ENCODE measurements around the gene CD300LF.

DNA sequence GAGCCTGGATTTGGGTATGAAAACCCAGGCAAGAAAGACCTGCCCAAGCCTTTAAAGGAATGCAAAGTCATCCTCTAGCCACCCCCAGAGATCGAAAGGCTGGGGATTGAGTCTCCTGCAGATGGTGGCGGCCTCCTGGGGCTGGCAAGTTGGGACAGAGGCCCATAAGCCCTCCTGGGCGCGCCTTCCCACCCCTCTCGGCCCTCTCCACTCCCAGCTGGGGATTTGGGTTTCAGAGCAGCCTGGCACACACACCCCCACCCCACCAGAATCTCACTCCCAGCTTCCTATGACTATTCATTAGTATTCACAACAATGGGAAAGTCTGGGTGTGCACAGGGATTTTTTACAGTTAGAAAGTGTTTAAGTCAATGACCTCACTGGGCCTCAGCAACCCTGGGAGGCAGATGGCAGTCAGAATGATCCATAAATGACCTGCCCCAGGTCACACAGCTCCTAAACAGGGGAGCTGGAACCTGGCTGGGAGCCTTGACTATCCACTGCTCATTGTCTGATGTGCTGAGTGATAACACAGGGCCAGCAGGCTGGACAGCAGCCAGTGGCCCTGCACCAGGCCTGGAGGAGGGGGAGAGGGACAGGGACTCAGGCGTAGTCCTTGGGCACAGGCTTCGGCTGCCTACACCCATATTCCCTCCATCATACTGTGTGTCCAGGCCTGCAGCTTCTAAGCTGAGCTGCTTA, 47.8 kb upstream of the CD300LF start:
- TF ChIP-seq, protein P1, sequence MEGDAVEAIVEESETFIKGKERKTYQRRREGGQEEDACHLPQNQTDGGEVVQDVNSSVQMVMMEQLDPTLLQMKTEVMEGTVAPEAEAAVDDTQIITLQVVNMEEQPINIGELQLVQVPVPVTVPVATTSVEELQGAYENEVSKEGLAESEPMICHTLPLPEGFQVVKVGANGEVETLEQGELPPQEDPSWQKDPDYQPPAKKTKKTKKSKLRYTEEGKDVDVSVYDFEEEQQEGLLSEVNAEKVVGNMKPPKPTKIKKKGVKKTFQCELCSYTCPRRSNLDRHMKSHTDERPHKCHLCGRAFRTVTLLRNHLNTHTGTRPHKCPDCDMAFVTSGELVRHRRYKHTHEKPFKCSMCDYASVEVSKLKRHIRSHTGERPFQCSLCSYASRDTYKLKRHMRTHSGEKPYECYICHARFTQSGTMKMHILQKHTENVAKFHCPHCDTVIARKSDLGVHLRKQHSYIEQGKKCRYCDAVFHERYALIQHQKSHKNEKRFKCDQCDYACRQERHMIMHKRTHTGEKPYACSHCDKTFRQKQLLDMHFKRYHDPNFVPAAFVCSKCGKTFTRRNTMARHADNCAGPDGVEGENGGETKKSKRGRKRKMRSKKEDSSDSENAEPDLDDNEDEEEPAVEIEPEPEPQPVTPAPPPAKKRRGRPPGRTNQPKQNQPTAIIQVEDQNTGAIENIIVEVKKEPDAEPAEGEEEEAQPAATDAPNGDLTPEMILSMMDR (IDR thresholded peaks at IDR 0.05; ENCODE audit: poor library complexity): no peak
- no peak for TF ChIP-seq EZH2 (IDR thresholded peaks at IDR 0.05; ENCODE audit: borderline replicate concordance)
- no peak for TF ChIP-seq EZH2phosphoT487 (IDR thresholded peaks at IDR 0.05; ENCODE audit: low read depth, severe bottlenecking, unreplicated experiment)

Measured in hepatocyte (in vitro differentiated cells).